ENCODE data around the gene CD72. TPM values are rescaled to one million over a fixed set of nuclear protein-coding genes. Genes with fewer than 3 reads are reported as not detected.
"Not testable (repeated sequence)": the region's sequence is repeated elsewhere in the genome, so short reads cannot be mapped to it uniquely, and the experiment has no call there.

Gene CD72
- total RNA-seq, 1 experiment from 2014 or later, result 0.86 TPM

- DNase-seq, H3K4me3 ChIP-seq, H3K36me3 ChIP-seq: not testable (repeated sequence)
Measured at GRCh38 chr9:35579659-35580227, 38.5 kb downstream of the CD72 start.

GRCh38 chr9:35579130-35579529, 39.1 kb downstream of the CD72 start:
- Histone ChIP-seq H3K27me3 (no peaks in the 10 kb centered on the region), H3K4me3 (no peak overlapping the region), H3K36me3 (peaks cover 3% of the 10 kb centered on the region; the same call in 1 of the 2 replicates), H3K9me3 (peaks cover 34% of the 10 kb centered on the region)
- no peak for DNase-seq

More at GRCh38 chr9:35579659-35580227, 38.5 kb downstream of the CD72 start:
- peaks cover 34% of the 10 kb centered on the region for H3K9me3 ChIP-seq
- not testable (repeated sequence) for H3K27me3 ChIP-seq

- no peak for DNase-seq
- H3K27me3 ChIP-seq, result no peaks in the 10 kb centered on the region
- no peak overlapping the region for H3K4me3 ChIP-seq
- peaks cover 3% of the 10 kb centered on the region; the same call in 1 of the 2 replicates for H3K36me3 ChIP-seq
- H3K9me3 ChIP-seq, result peaks cover 32% of the 10 kb centered on the region
Measured at GRCh38 chr9:35577486-35577885, 40.7 kb downstream of the CD72 start.

- Histone ChIP-seq H3K27me3 (no peaks in the 10 kb centered on the region), H3K9me3 (peaks cover 19% of the 10 kb centered on the region), H3K4me3 (no peak overlapping the region), H3K36me3 (peaks cover 3% of the 10 kb centered on the region; the same call in 1 of the 2 replicates)
- DNase-seq, result no peak
Measured at GRCh38 chr9:35575478-35575877, 42.7 kb downstream of the CD72 start.

GRCh38 chr9:35574578-35575122, 43.6 kb downstream of the CD72 start:
- no peak for DNase-seq
- H3K36me3 ChIP-seq, result peaks cover 2% of the 10 kb centered on the region; the same call in 1 of the 2 replicates
- no peaks in the 10 kb centered on the region for H3K27me3 ChIP-seq
- no peak overlapping the region for H3K4me3 ChIP-seq
- H3K9me3 ChIP-seq, result peaks cover 11% of the 10 kb centered on the region

- DNase-seq, result no peak
- H3K36me3 ChIP-seq, result no peaks in the 10 kb centered on the region
- no peaks in the 10 kb centered on the region for H3K27me3 ChIP-seq
- no peak overlapping the region for H3K4me3 ChIP-seq
- H3K9me3 ChIP-seq, result no peaks in the 10 kb centered on the region
Measured at GRCh38 chr9:35570709-35571504, 47.3 kb downstream of the CD72 start.

- no peak overlapping the region for H3K4me3 ChIP-seq
- H3K9me3 ChIP-seq, result no peaks in the 10 kb centered on the region
- H3K36me3 ChIP-seq, result peaks cover 3% of the 10 kb centered on the region; the same call in 1 of the 2 replicates
- H3K27me3 ChIP-seq, result no peaks in the 10 kb centered on the region
- DNase-seq, result no peak
Measured at GRCh38 chr9:35569206-35569605, 49.0 kb downstream of the CD72 start.

GRCh38 chr9:35568196-35568595, 50.0 kb downstream of the CD72 start:
- no peak for DNase-seq
- no peak overlapping the region for H3K4me3 ChIP-seq
- H3K9me3 ChIP-seq, result no peaks in the 10 kb centered on the region
- no peaks in the 10 kb centered on the region for H3K27me3 ChIP-seq
- H3K36me3 ChIP-seq, result peaks cover 10% of the 10 kb centered on the region

GRCh38 chr9:35566417-35566816, 51.8 kb downstream of the CD72 start:
- H3K9me3 ChIP-seq, result no peaks in the 10 kb centered on the region
- H3K36me3 ChIP-seq, result peaks cover 25% of the 10 kb centered on the region
- H3K27me3 ChIP-seq, result no peaks in the 10 kb centered on the region
- DNase-seq, result peak; percentile 44
- H3K4me3 ChIP-seq, result no peak overlapping the region

GRCh38 chr9:35564658-35565061, 53.6 kb downstream of the CD72 start:
- Histone ChIP-seq H3K27me3 (no peaks in the 10 kb centered on the region), H3K9me3 (no peaks in the 10 kb centered on the region), H3K4me3 (no peak overlapping the region), H3K36me3 (peaks cover 43% of the 10 kb centered on the region)
- no peak for DNase-seq

GRCh38 chr9:35563791-35564197, 54.4 kb downstream of the CD72 start:
- DNase-seq, result no peak
- Histone ChIP-seq H3K27me3 (no peaks in the 10 kb centered on the region), H3K4me3 (no peak overlapping the region), H3K36me3 (peaks cover 52% of the 10 kb centered on the region), H3K9me3 (no peaks in the 10 kb centered on the region)

- Histone ChIP-seq H3K27me3 (no peaks in the 10 kb centered on the region), H3K36me3 (peaks cover 58% of the 10 kb centered on the region), H3K4me3 (no peak overlapping the region), H3K9me3 (no peaks in the 10 kb centered on the region)
- no peak for DNase-seq
Measured at GRCh38 chr9:35562895-35563780, 55.1 kb downstream of the CD72 start.

- DNase-seq, result no peak
- Histone ChIP-seq H3K9me3 (no peaks in the 10 kb centered on the region), H3K4me3 (no peak overlapping the region), H3K36me3 (peaks cover 73% of the 10 kb centered on the region), H3K27me3 (no peaks in the 10 kb centered on the region)
Measured at GRCh38 chr9:35561468-35562261, 56.5 kb downstream of the CD72 start.

- Histone ChIP-seq H3K9me3 (no peaks in the 10 kb centered on the region), H3K36me3 (peaks cover 82% of the 10 kb centered on the region), H3K4me3 (no peak overlapping the region), H3K27me3 (no peaks in the 10 kb centered on the region)
- DNase-seq, result no peak
Measured at GRCh38 chr9:35560625-35561337, 57.4 kb downstream of the CD72 start.

Measured in MG63 (cell line).